GM19238 (cell line): ENCODE data around the gene SLC25A25.

Experiments used
- DNase-seq: peaks from one replicate; pipeline ENCODE4 v3.0.0; 2011; ENCODE audit warnings: low spot score; ENCODE audit not compliant: insufficient read length

Gene SLC25A25

GRCh38 chr9:128144239-128145181, 76.5 kb downstream of the SLC25A25 start:
- DNase-seq: no peak

DNA sequence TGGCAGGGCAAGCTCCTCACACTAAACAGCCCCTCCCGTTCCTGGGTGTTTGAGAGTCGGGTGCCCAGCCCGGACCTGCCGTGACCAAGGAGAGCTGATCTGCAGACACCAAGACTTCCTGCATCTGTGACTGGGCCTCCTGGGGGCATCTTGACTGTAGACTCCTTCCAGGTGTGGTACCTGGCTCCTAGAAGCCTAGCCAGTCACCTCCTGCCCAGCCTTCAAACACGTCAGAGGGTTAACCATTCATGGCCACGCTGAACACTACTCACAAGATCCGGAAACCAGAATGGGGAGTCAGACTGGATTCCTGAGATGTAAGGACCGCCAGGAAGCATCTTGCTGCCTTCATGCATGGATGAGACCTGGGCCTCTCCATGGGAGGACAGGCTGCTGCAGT, 77.5 kb downstream of the SLC25A25 start:
- no peak for DNase-seq

GRCh38 chr9:128145951-128146351, 77.9 kb downstream of the SLC25A25 start:
- DNase-seq: no peak

GRCh38 chr9:128146591-128147120, 78.6 kb downstream of the SLC25A25 start:
- DNase-seq: no peak

DNA sequence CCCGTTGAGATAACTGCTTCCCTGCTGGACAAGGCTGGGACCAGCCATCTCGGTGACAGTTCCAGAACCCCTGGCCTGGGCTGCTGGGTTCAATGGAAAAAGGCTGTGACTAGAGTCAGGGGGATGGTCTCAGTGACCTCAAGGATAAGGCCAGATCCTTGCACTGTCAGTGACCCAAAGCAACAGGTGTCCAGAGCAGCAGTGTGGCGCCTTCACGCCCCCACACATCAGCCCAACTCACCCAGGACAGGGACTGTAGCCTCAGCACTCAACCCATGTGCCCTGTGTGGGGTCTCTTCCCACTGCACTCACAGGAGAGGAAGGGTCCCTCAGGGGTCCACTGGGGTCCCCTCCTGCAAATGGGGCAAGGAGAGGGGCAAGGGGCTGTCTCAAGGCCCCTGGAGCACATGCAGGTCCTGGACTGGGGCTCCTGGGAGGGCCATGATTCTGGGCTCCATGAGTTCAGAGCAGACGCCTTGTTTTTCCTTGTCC, 80.5 kb downstream of the SLC25A25 start:
- DNase-seq: no peak

DNA sequence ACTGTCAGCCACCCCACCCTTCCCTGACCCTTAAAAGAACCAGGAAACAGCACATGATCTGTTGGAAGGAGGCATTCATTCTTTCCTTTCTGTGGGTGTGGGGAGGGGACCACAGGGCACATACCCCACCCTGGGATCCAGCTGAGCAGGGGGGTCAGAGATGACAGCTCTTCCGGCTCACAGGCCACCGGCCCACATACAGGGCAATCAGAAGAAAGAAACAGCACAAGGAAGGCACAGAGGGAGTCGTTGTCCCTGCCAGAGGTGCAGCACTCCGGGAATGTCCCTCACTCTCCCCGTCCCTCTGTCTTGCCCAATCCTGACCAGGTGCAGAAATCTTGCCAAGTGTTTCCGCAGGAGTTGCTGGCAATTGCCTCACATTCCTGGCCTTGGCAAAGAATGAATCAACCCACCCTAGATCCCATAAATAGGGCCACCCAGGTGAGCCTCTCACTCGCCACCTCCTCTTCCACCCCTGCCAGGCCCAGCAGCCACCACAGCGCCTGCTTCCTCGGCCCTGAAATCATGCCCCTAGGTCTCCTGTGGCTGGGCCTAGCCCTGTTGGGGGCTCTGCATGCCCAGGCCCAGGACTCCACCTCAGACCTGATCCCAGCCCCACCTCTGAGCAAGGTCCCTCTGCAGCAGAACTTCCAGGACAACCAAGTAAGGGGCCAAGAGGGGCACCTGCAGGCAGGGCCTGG, 81.1 kb downstream of the SLC25A25 start, which contains the start of gene LCN2:
Gene LCN2 (plus strand): TSS at position 453 of the 701 bp plus-strand sequence. CDS start 73 bp downstream, at position 526.
- DNase-seq: no peak

GRCh38 chr9:128149951-128150593, 82.0 kb downstream of the SLC25A25 start:
- DNase-seq: no peak

DNA sequence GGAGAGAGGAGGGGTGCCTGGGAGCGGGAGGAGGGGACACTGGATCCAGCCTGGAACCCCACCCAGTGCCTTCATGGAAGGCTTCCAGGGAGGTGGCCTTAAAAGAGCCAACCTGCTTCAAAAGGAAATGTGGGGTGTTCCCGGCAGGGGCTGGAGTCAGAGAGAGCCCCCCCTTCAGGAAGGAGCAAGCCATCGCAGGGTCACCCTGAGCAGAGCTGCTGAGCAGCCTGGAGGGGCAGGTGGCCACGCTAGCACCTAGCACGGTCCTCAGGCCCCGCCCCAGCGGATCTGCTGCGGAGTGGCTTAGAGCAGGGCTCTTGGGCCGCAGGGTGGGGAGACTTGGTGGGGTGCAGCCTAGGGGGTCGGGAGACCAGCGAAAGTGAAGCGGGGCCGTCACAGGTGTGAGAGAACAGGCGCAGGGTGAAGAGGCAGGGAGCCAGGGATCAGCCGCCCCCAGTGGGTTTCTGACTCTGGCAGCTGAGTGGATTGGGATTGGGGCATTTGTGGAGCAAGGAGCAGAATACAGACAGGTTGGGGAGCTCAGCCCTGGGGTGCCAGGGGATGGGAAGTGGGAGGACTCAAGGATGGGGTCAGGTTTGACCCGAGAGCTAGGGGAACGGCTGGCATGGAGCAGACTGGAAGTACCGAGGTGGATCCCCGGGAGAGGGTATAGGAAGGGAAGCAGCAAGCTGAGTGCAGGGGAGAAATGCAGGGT, 82.7 kb downstream of the SLC25A25 start:
- no peak for DNase-seq

DNA sequence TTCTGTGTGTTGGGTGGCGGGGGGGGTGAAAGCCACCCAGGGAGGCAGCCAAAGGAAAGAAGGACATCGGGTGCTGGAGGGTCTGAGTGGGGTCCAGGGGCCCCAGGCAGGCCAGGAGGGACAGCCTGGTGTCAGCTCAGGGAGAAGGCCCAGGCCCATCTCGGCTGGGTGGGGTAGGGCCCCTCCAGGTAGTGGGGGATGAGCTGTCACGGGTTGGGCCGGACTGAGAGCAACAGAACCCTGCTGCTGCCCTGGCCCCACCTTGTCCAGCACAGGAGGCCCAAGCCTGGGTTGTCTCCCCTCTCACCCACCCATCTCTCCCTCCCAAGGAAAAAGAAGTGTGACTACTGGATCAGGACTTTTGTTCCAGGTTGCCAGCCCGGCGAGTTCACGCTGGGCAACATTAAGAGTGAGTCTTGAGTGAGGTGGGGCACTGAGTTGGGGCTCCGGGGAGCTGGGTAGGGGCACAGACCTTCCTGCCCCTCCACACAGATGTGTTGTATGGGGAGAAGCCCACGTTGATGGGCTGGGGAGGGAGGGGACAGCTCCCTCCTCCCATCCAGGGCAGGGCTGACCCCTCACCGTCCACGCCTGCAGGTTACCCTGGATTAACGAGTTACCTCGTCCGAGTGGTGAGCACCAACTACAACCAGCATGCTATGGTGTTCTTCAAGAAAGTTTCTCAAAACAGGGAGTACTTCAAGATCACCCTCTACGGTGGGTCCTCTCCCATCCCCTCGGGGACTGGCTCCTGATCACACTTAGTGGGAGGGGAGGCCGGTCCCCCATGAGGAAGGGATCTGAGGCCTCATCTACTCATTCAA, 83.5 kb downstream of the SLC25A25 start:
- no peak for DNase-seq

DNA sequence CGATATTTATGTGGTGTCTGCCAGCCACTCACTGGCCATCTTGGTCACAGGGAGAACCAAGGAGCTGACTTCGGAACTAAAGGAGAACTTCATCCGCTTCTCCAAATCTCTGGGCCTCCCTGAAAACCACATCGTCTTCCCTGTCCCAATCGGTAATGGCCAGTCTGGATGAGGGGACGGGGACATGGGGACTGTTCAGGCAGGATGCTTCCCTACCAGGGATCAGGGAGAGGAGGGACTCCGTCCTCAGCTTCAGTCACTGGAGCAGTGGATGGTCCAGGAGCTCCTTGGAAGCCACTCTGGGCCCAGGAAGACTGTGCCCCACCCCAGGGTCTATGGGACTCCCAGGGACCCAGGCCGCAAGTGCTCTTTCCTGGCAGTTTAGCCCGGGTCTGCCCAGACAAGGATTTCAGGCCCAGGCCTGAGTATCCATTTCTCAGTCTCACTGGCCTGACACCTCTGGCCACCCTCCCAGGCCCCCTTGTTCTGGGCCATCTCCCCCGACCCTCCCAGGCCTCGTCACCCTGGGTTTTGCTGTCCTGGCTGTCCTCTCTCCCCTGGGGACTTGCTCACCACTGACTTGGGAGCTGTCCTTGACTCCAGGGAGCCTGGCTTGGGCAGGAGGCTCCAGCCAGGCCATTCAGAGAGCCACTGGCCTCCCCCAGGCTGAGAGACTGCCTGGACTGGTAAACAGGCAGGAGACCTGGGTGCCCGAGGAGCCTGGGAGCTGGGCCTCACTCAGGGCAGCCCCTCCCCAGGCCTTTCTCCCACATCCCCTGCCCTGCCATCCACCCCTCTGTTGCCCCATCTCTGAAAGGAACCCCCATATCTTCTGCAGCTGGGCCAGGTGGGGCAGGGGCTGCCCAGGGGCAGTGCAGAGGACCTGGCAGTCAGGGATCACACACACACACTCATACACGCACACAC, 84.4 kb downstream of the SLC25A25 start:
- no peak for DNase-seq

DNA sequence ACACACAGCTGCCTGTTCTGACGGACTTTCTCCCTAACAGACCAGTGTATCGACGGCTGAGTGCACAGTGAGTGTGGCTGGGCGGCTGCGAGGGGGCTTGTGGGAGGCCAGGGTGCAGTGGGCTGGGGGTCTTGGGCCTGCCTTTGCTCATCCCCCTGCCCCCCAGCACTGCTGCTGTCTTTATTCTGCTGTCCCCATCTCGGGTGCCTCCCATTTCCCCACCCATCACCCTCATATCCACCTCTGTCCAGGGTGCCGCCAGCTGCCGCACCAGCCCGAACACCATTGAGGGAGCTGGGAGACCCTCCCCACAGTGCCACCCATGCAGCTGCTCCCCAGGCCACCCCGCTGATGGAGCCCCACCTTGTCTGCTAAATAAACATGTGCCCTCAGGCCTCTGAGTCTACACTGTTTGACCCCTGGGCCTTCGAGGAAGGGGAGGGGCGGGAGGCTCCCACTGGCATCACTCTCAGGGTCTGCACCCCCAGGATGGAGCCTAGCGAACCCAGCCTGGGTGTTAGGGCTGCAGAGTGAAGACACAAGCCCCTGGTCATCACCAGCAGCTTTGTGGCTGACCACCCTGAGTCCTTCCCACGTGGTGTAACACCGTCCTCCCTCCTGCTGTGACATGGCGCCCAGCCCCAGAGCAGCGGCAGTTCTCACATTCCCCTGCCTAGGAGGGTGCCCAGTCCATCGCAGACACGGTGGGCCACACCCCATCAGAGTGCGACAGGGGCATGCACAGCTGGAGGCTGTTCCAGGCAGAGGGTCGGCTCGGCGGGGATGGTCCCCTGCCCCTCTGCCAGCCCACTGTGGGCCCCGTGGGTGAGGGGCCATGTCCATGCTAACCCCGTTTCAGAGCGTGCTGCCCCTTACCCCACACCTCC, 85.3 kb downstream of the SLC25A25 start:
- no peak for DNase-seq

- no peak for DNase-seq
Measured at GRCh38 chr9:128153947-128154695, 86.1 kb downstream of the SLC25A25 start.

- no peak for DNase-seq
Measured at GRCh38 chr9:128155736-128156500, 87.9 kb downstream of the SLC25A25 start.
